Keratinocyte (primary cell): ENCODE data around the gene TIAM1. TPM values are rescaled to one million over a fixed set of nuclear protein-coding genes. Genes with fewer than 3 reads are reported as not detected.

Source experiments
- DNase-seq: peaks from one replicate; pipeline ENCODE4 v3.0.0-alpha.2; 2011; ENCODE audit warnings: low read depth, missing footprints, low spot score
- FAIRE-seq: peaks from 2 replicates; lab custom pipeline; 2011; peaks lifted over from hg19 to GRCh38; lab: Jason Lieb, UNC
- H2AFZ ChIP-seq: 2 replicates; pipeline ENCODE4 v1.6.0; 2012; ENCODE audit warnings: low read length, control low read depth, inconsistent platforms; ENCODE audit not compliant: control insufficient read depth
- H3K27ac ChIP-seq: 2 replicates; pipeline ENCODE4 v1.5.1; 2011; ENCODE audit warnings: low read length; ENCODE audit not compliant: control insufficient read depth, insufficient read depth
- H3K27me3 ChIP-seq: 3 replicates; pipeline ENCODE4 v1.6.0; 2011; ENCODE audit warnings: low read length; ENCODE audit not compliant: control insufficient read depth, insufficient read depth; ENCODE audit errors: extremely low read depth
- H3K36me3 ChIP-seq, 2 experiments: 2 replicates in 1 of 2; 3 replicates in 1 of 2; pipeline ENCODE4 v1.5.1; 2011; ENCODE audit warnings: low read length in 2 of 2, mild to moderate bottlenecking in 1 of 2; ENCODE audit not compliant: control insufficient read depth in 2 of 2, insufficient read depth in 2 of 2; ENCODE audit errors: extremely low read depth in 1 of 2
- H3K4me1 ChIP-seq: 3 replicates; pipeline ENCODE4 v1.5.1; 2011; ENCODE audit warnings: low read length; ENCODE audit not compliant: control insufficient read depth, insufficient read depth; ENCODE audit errors: extremely low read depth
- H3K4me2 ChIP-seq: 3 replicates; pipeline ENCODE4 v1.6.0; 2011; ENCODE audit warnings: low read depth, low read length; ENCODE audit not compliant: control insufficient read depth, insufficient read depth; ENCODE audit errors: extremely low read depth
- H3K4me3 ChIP-seq, 3 experiments: fragments of 200-600 bp in 1 of 3; sonication (generic) in 1 of 3; 2 replicates in 2 of 3; 3 replicates in 1 of 3; pipeline ENCODE4 v1.5.1; 2011 to 2016; ENCODE audit warnings: low read length in 3 of 3, mild to moderate bottlenecking in 3 of 3, control low read depth in 2 of 3, inconsistent platforms in 1 of 3, low read depth in 1 of 3, mixed read lengths in 1 of 3, mixed run types in 1 of 3, moderate library complexity in 1 of 3; ENCODE audit not compliant: control insufficient read depth in 2 of 3, insufficient read depth in 2 of 3; ENCODE audit errors: extremely low read depth in 1 of 3
- H3K79me2 ChIP-seq: 2 replicates; pipeline ENCODE4 v1.6.0; 2012; ENCODE audit warnings: low read length; ENCODE audit not compliant: control insufficient read depth, insufficient read depth
- H3K9ac ChIP-seq: 3 replicates; pipeline ENCODE4 v1.6.0; 2011; ENCODE audit warnings: low read length; ENCODE audit not compliant: control insufficient read depth, insufficient read depth; ENCODE audit errors: extremely low read depth
- H3K9me1 ChIP-seq: 3 replicates; pipeline ENCODE4 v1.6.0; 2011; ENCODE audit warnings: low read length; ENCODE audit not compliant: control insufficient read depth, insufficient read depth; ENCODE audit errors: extremely low read depth
- H3K9me3 ChIP-seq: 2 replicates; pipeline ENCODE4 v1.5.1; 2012; ENCODE audit warnings: low read depth, low read length; ENCODE audit not compliant: control insufficient read depth
- H4K20me1 ChIP-seq: 3 replicates; pipeline ENCODE4 v1.6.0; 2011; ENCODE audit warnings: low read length; ENCODE audit not compliant: control insufficient read depth, insufficient read depth; ENCODE audit errors: extremely low read depth
- CTCF ChIP-seq, 3 experiments: IDR thresholded peaks in 1 of 3; conservative IDR thresholded peaks in 1 of 3; optimal IDR thresholded peaks in 1 of 3; 2 replicates in 2 of 3; 3 replicates in 1 of 3; pipeline versions ENCODE3 to v1.5.1; 2011; ENCODE audit warnings: low read length in 3 of 3, mild to moderate bottlenecking in 3 of 3, moderate library complexity in 2 of 3, control low read depth in 1 of 3, inconsistent platforms in 1 of 3; ENCODE audit not compliant: insufficient read depth in 2 of 3; ENCODE audit errors: extremely low read depth in 1 of 3
- EZH2 ChIP-seq: IDR thresholded peaks from one replicate; pipeline ENCODE4 v1.6.1; 2012; ENCODE audit warnings: inconsistent platforms, mild to moderate bottlenecking, low read length, moderate library complexity
- dilution Hi-C: fragments of 300-500 bp; cut with MboI; formaldehyde crosslinking; loops from one replicate; pipeline ENCODE4 v1.7.0; 2020; ENCODE audit warnings: low sequenced_read_pairs; ENCODE audit not compliant: extremely low pct_ligation_motif_present
- polyA plus RNA-seq, 5 experiments: library from polyadenylated mRNA; depleted of rRNA in 3 of 5; stranded (reverse) in 3 of 5; stranded (forward) in 1 of 5; unstranded in 1 of 5; fragments of >200 nt; gene quantifications; 1 replicate in 1 of 5; 2 replicates in 3 of 5; 3 replicates in 1 of 5; pipeline versions ENCODE4 v1.2.1 to v1.2.3, GENCODE V29; 2011 to 2012; ENCODE audit warnings: missing spikeins in 2 of 5, low read depth in 1 of 5, low replicate concordance in 1 of 5

Gene TIAM1
- polyA plus RNA-seq, 1 donor (not counting 4 experiments of a cell fraction or from before 2014, with no cell fraction given) = 8.3 TPM

GRCh38 chr21:31318971-31319370, 25.1 kb downstream of the TIAM1 start:
- H3K9me1 ChIP-seq = no peaks in the 10 kb centered on the region
- dilution Hi-C loops = no loop called here

GRCh38 chr21:31317688-31318087, 26.4 kb downstream of the TIAM1 start:
- no peak for DNase-seq
- Histone ChIP-seq H3K9ac (no peak overlapping the region), H3K9me3 (no peaks in the 10 kb centered on the region), H4K20me1 (no peaks in the 10 kb centered on the region), H3K36me3 (no peaks in the 10 kb centered on the region), H3K79me2 (no peaks in the 10 kb centered on the region), H3K9me1 (no peaks in the 10 kb centered on the region), H3K4me3 (no peak overlapping the region), H2AFZ (no peak overlapping the region), H3K4me1 (peaks cover 13% of the 10 kb centered on the region), H3K27me3 (no peaks in the 10 kb centered on the region), H3K27ac (no peak overlapping the region), H3K4me2 (no peak overlapping the region)
- FAIRE-seq = no peak
- no peak for TF ChIP-seq CTCF (optimal IDR thresholded peaks at IDR 0.05 in 1 of 3, IDR thresholded peaks at IDR 0.05 in 1 of 3, conservative IDR thresholded peaks at IDR 0.05 in 1 of 3; ENCODE audit: extremely low read depth in 1 of 3, insufficient read depth in 2 of 3, low read length in 3 of 3)
- TF ChIP-seq EZH2 = no peak
- dilution Hi-C loops = no loop called here

More at GRCh38 chr21:31318971-31319370, 25.1 kb downstream of the TIAM1 start:
- Histone ChIP-seq H2AFZ (no peak overlapping the region), H3K27me3 (no peaks in the 10 kb centered on the region), H3K4me2 (no peak overlapping the region), H3K4me1 (peaks cover 7% of the 10 kb centered on the region), H3K4me3 (no peak overlapping the region), H3K79me2 (no peaks in the 10 kb centered on the region), H3K36me3 (no peaks in the 10 kb centered on the region), H3K9ac (no peak overlapping the region), H4K20me1 (no peaks in the 10 kb centered on the region), H3K27ac (no peak overlapping the region), H3K9me3 (no peaks in the 10 kb centered on the region)
- TF ChIP-seq CTCF (optimal IDR thresholded peaks at IDR 0.05 in 1 of 3, IDR thresholded peaks at IDR 0.05 in 1 of 3, conservative IDR thresholded peaks at IDR 0.05 in 1 of 3; ENCODE audit: extremely low read depth in 1 of 3, insufficient read depth in 2 of 3, low read length in 3 of 3) (no peak), EZH2 (no peak)
- DNase-seq (no peak), FAIRE-seq (no peak)
